Stimulated activated CD8-positive, alpha-beta memory T cell treated with anti-CD3 and anti-CD28 coated beads, Interleukin-15, amount 100 ng/mL, for 4 hours (primary cell): ENCODE results near the gene GJD4.

Experiments
- DNase-seq, 2 donors: peaks; one replicate each; pipeline ENCODE4 v3.0.0-alpha.2; 2020; ENCODE audit warnings: low read depth in 2 of 2

GJD4 gene

GRCh38 chr10:35605191-35605590 is at the start of gene GJD4:
Gene GJD4, plus strand, starts transcription at chr10:35605341. Its CDS starts 227 bp downstream, at chr10:35605568.
- no peak for DNase-seq

- no peak for DNase-seq
These were observed 48.9 kb upstream of the GJD4 start for GRCh38 chr10:35555962-35556930.

DNA sequence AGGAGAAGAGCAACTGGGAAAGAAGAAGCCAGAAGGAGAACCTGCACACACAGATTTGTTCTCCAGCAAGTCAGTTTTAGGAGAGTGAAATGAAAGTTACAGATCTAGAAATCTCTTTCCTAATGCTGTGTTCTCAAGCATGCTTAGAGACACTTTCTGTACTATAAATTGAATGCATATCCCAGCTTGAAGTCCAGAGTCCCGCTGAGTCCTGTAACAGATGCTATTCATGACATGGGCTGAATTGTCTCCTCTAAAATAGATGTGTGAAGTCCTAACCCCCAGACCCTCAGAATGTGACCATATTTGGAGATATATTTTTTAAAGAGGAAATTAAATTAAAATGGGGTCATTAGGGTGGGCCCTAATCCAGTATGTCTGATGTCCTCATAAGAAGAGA is 46.9 kb upstream of the GJD4 start:
- no peak for DNase-seq

GRCh38 chr10:35559416-35559815 is 45.7 kb upstream of the GJD4 start:
- DNase-seq = no peak

- DNase-seq = no peak
These were observed 43.4 kb upstream of the GJD4 start for GRCh38 chr10:35561715-35562114.

DNA sequence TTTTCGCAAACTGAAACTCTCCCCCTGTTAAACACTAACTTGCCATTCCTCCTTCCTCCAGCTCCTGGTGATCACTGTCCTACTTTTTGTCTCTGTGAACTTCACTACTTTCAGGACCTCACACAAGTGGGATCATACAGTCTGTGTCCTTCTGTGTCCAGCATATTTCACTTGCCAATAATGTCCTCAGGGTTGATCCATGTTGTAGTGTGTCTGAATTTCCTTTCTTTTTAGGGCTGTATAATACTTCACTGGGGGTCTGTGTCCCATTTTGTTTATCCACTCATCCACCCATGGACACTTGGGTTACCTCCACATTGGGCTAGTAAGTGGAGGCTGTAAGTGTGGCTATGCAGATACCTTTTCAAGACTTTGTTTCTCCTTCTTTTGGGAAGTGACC is 42.7 kb upstream of the GJD4 start:
- DNase-seq = no peak

- peak in 1 of 2 donors; percentile 7 for DNase-seq
These were observed 41.8 kb upstream of the GJD4 start for GRCh38 chr10:35563261-35563891.

DNA sequence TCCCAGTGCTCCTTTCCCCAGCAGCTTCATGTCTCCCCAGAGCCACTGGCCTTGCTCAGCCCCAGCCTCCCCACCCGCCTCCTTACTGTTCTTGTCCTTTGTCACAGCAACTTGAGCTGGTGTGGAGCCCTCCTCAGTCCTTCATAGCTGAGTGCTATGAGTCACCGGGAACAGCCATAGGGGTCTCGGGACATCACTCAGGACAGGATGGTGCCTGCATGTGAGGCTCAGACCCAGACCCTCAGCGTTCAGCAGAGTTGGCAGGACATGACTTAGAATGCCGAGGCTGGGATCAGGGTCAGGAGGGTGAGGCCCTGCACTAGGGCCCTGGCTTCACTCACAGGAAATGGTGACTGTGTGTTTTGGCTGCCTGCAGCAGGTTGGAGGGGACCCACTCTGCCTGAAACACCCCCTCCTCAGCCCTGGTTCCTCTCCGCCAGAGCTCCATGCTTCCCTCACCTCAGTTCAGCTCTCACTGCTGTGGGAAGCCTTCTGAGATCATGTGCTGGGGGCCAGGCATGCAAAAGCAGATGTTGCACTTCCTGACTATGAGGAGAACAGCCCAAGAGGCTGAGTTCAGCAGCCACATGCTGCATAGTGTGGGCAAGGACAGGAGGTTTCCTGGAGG is 40.7 kb upstream of the GJD4 start:
- no peak for DNase-seq

- no peak for DNase-seq
These were observed 39.5 kb upstream of the GJD4 start for GRCh38 chr10:35565602-35566081.

GRCh38 chr10:35567951-35568350 is 37.2 kb upstream of the GJD4 start:
- DNase-seq = no peak

DNA sequence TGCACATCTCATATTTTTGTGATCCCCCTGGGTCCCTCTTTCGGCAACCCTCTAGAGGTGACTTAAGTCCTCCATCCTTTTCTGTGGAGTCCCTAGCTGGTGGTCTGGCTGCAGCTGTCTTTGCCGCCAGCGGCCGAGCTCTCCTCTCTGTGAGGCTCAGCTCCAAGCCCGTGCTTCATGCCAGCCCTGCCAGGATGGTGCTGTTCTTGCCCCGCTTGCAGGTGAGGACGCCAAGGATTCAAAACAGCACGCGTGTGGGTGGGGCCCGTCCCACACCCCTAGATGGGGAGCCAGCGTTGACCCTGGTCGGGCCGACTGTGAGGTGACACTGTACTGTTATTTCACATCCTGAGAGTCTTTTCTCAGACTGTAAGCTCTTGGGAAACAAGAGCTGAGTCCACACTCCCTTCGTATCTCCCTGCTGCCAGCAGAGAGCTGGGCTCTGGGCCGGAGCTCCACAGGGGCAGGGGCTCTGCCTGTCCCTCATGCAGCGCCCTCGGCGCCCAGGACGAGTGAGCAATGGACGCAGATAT is 36.6 kb upstream of the GJD4 start:
- DNase-seq = no peak

GRCh38 chr10:35569111-35569707 is 35.9 kb upstream of the GJD4 start:
- no peak for DNase-seq

GRCh38 chr10:35569836-35570235 is 35.3 kb upstream of the GJD4 start:
- DNase-seq = no peak

DNA sequence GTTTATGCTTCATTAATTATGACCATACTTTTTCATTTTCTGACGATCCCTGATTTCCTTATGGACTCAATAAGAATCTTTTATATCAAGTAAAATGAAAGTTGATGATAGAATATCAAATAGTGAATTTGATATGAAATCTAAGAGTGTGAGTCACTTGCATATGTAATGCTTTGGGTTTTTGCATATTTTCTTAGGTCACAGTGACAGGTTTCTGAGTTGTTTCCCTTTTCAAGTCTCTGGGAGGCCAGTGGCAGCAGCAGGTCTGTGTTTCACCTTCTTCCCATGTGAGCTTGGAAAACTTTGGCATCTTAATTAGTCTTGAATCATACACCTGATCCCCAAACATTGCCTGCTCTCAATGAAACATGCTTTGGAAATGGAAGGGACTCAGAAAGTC is 34.7 kb upstream of the GJD4 start:
- DNase-seq = no peak

DNA sequence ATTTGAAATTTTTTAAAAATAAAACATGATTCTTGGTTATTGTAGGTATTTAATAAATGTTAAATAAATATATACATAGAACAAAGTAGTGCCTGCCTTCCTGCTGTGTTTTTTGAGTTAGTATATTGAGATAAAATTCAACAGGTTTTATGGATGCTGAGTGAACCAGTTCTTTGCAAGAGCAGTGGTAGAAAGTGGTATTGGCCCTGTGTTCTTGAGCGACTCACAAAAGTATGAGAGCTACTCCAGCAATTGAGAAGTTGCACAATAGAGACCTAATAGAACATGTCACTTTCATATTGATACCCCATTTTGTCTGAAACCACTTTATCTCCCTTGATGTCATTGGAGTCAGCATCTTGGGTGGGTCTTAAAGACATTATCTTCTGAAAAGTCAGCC is 32.6 kb upstream of the GJD4 start:
- DNase-seq = no peak

- DNase-seq = no peak
These were observed 31.3 kb upstream of the GJD4 start for GRCh38 chr10:35573796-35574195.

GRCh38 chr10:35574924-35575352 is 30.2 kb upstream of the GJD4 start:
- DNase-seq = no peak

DNA sequence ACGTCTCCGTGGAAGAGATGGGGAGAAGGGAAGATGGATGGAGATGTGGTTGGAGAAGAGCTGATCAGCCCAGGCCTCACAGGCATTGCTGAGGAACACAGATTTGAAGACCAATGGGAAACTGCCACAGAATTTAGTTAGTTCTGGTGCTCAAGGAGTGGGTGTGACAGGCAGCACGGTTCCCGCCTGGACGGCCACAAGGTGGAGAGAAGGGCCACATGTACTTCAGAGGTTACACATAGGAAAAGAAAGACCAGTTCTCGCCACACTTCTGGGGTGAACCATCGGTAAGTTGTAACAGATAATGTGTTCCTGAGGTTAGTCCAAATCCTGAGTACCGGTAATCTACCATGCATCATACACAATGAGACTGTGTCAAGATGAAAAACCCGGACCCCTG is 29.5 kb upstream of the GJD4 start:
- DNase-seq = no peak

DNA sequence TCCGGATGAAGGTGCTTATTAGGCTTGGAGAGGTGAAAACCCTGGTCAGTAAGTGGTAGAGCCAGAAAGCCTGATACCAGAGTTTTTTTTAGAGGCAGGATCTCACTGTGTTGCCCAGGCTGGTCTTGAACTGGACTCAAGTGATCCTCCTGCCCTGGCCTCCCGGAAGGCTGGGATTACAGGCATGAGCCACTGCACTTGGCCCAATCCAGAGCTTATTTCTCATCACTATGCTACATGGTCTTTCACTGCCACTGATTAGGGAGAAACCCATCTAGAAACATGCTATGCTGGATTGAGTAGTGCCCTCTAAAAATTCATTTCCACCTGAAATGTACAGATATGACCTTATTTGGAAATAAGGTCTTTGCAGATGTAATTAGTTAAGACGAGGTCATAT is 28.4 kb upstream of the GJD4 start:
- no peak for DNase-seq

DNA sequence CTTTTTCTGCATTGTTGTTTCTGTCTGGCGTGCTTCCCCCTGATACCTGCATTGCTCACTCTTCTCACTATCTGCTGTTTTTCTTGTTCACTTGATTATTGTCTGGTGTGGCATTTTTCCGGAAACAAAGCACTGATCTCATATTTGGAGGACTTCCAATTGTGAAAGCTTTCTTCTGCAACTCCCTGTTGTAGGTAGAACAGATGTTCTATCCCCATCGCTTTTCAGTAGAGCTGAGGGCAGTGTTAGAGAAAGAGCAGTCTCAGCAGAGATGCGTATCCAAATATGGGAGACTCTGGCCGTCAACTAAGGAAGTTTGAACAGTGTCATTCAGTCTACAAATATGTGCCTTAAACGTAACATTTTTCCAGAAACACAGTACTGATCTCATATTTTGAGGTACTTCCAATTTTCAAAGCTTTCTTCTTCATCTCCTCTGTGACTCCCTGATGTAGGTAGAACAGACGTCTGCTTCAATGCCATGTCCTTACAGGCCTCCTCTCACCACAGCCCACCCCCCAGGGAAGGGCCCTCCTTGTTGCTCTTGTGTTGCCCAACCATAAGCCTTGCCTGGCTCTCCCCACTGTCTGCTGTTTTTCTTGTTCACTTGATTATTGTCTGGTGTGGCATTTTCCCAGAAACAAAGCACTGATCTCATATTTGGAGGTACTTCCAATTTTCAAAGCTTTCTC is 27.1 kb upstream of the GJD4 start:
- no peak for DNase-seq

- DNase-seq = no peak
These were observed 26.6 kb upstream of the GJD4 start for GRCh38 chr10:35578618-35578956.
